OCI-M2 (cell line): ENCODE data around the gene SAP30L.

Source experiments
- DNase-seq: peaks from one replicate; lab custom pipeline; 2025; ENCODE audit not compliant: unreplicated experiment; lab: John Stamatoyannopoulos, UW

Gene SAP30L

GRCh38 chr5:154464438-154464837 is 18.6 kb downstream of the SAP30L start:
- DNase-seq = no peak

- DNase-seq = no peak
Measured at GRCh38 chr5:154465169-154465568, 19.4 kb downstream of the SAP30L start.

- no peak for DNase-seq
Measured at GRCh38 chr5:154466147-154466546, 20.4 kb downstream of the SAP30L start.

- DNase-seq = no peak
Measured at GRCh38 chr5:154466671-154467070, 20.9 kb downstream of the SAP30L start.

GRCh38 chr5:154467655-154468354 is 22.0 kb downstream of the SAP30L start:
- no peak for DNase-seq

- DNase-seq = no peak
Measured at GRCh38 chr5:154470137-154470536, 24.3 kb downstream of the SAP30L start.

- DNase-seq = no peak
Measured at GRCh38 chr5:154470947-154471870, 25.4 kb downstream of the SAP30L start.

- DNase-seq = no peak
Measured at GRCh38 chr5:154472871-154473580, 27.2 kb downstream of the SAP30L start.

- DNase-seq = no peak
Measured at GRCh38 chr5:154473581-154474283, 27.9 kb downstream of the SAP30L start.

- DNase-seq = no peak
Measured at GRCh38 chr5:154474396-154475334, 28.9 kb downstream of the SAP30L start.

- DNase-seq = no peak
Measured at GRCh38 chr5:154475591-154476353, 30.0 kb downstream of the SAP30L start.

- DNase-seq = no peak
Measured at GRCh38 chr5:154476354-154477205, 30.8 kb downstream of the SAP30L start.

GRCh38 chr5:154477382-154478223 is 31.8 kb downstream of the SAP30L start:
- DNase-seq = no peak

GRCh38 chr5:154478224-154478565 is 32.4 kb downstream of the SAP30L start, which contains the start of gene HAND1:
HAND1 (minus strand) TSS chr5:154478227; CDS start chr5:154478008, 219 bp downstream.
- no peak for DNase-seq

- no peak for DNase-seq
Measured at GRCh38 chr5:154478752-154479159, 33.0 kb downstream of the SAP30L start.

- DNase-seq = no peak
Measured at GRCh38 chr5:154479160-154479943, 33.6 kb downstream of the SAP30L start.
